Measurements from ENCODE around the gene C11orf24.

C11orf24 gene

DNA sequence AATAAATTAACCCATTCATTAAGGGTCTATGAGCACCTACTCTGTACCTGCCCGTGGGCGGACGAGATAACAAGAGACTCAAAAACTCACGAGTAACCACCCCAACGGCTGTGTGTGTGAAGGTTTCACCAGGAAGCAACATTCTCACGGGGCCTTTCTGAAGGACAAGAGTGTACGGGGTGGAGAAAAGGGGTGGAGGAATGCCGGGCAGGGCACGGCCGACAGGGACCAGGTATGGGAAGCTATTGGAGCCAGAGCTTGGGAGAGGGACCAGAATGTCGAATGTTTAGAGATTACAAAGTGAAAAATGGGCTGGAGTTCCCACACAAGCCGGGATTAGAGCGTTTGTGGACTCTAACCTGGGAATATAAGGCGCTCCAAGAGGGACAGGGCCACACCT is 60.2 kb downstream of the C11orf24 start:
- TF ChIP-seq ZC3H10 (CRISPR knock-in tag; IDR thresholded peaks at IDR 0.05) (no peak), ZNF8 (CRISPR knock-in tag; IDR thresholded peaks at IDR 0.05) (no peak), ESRRG (CRISPR knock-in tag; IDR thresholded peaks at IDR 0.05) (no peak), ARNTL (CRISPR knock-in tag; IDR thresholded peaks at IDR 0.05; ENCODE audit: borderline replicate concordance, low read depth) (no peak)
- no peak for ATAC-seq

Measured in SK-N-SH treated with all-trans-retinoic acid at 6 μM for 48 hours (cell line).